NCI-H1417 treated with DMSO at 0.1 percent for 48 hours (cell line): ENCODE results near the gene IGF1R.

Source experiments
- DNase-seq: peaks from one replicate; lab custom pipeline; 2025; lab: John Stamatoyannopoulos, UW

IGF1R gene

GRCh38 chr15:98671060-98672008 lies 23.0 kb downstream of the IGF1R start:
- DNase-seq: no peak

DNA sequence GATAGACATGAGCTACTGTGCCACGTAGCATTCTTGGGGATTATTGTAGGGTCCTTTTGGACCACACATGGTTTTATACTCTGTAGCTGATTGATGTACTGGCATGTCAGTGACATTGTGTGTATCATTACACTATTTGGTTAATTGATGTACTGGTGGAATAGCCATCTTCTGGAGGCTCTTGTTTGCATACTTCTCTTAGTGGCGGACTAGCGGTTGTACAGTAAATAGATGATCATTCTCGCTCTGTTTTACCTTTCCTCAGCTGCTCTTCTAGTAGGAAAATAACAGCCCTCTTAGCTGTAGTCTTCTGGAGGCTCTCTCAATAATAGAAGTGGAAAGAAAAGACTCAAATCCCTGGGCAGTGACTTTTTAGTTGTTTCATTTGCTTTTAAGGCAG lies 24.8 kb downstream of the IGF1R start:
- DNase-seq: no peak

- no peak for DNase-seq
These were observed 26.0 kb downstream of the IGF1R start for GRCh38 chr15:98674336-98674735.

DNA sequence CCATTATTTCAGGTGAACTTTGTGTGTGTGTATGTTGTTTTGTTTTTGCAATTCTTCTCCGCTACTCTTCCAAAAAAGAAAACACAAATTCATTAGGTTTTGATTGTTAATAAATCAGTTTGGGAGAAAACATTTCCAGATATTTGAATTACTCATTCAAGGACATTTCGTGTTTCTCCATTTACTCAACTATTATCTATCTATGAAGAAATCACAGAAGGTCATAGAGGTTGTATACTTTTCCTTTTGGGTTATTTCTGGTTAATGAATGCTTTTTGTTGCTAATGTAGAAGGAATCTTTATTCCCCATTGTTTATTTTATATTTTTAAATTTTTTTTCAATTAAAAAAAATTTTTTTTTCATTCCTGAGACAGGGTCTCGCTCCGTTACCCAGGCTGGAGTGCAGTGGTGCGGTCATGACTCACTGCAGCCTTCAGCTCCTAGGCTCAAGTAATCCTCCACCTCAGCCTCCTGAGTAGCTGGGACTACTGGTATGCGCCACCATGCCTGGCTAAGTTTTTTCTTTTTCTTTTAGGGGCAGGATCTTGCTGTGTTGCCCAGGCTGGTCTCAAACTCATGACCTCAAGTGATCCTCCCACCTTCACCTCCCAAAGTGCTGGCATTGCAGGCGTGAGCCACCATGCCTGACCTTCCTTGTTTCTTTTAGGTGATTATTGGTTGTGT lies 28.4 kb downstream of the IGF1R start:
- DNase-seq: no peak

DNA sequence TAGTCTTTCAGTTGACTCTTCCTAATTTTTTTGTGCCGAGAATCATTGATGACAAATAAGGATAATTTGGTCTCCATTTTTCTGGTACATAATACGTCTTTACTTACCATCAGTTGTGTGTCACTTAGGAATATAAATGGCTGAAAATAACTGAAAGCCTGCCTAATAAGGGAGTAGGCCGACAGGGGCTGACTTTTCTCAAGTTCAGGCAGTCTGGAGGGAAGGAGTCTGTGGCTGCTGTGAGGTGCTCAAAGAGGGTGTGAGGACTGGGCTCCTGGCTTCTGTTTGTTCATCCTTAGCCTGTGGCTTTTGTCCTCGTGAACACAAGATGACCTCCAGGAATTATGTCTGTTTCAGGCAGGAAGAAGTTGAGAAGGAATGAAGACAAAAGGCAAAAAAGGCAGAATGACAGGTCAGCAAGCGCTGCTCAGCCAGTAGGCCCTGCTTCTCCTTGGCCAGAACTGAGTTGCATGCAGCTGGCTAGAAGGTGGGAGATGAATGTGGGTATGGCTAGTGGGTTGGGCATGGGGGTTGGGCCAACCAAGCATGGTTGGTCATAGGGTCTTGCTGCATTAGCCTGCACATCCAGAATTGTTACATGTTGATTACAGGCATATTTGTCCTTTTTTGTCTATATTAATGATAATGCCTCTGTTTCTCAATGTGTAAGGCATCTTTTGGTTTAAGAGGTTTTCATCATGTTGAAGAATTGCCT lies 29.2 kb downstream of the IGF1R start:
- DNase-seq: no peak

DNA sequence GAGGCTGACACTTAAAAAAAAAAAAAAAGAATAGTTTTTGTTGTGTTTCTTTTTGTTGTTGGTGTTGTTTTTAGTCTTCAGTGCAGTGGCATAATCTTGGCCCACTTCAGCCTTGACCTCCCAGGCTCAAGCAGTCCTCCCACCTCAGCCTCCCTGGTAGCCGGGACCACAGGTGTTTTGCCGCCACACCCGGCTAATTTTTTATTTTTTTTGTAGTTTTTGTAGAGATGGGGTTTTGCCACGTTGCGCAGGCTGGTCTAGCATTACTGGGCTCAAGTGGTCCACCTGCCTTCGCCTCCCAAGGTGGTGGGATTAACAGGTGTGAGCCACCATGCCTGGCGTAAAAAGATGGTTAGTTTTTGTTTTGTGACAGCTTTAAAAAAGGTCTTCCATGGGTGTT lies 30.1 kb downstream of the IGF1R start:
- no peak for DNase-seq

GRCh38 chr15:98681061-98681460 lies 32.7 kb downstream of the IGF1R start:
- no peak for DNase-seq

GRCh38 chr15:98682992-98683701 lies 34.8 kb downstream of the IGF1R start:
- DNase-seq: no peak

DNA sequence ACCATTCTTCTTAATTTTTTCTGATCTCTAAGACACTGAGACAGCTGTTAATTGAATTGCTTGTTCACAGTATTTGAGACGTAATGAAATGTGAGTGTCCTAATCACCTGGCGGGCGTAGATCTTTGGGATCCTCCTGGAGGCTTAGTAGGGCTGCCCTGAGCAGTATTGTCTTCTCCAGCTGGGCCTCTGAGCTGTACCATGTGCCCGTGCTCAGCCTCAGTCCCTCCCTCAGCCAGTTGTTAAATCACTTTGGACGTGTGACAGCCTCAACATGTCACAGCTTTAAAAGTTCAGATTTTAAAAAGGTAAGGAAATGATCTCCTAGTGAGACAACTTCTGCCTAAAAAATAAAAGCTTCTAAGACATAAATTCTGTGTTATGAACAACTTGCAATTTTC lies 35.5 kb downstream of the IGF1R start:
- no peak for DNase-seq

DNA sequence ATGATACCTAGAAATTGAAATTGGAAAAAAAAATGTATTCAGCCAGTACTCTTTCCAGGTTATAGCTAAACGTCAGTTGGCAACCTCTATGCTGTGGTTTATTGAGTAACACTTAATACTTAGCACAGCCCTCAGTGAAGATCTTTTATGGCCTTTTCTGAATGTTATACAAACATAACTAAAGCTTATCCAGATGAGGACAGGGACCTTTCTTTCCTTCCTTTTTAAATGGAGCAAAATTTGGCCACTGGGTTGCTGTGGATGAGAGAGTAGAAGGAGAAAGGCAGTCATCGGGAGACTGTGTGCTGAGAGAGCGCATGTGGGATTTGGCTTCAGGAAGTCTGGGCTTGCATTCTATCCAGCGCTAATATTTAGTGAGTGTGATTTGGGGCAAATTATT lies 36.1 kb downstream of the IGF1R start:
- DNase-seq: no peak

- DNase-seq: no peak
These were observed 36.7 kb downstream of the IGF1R start for GRCh38 chr15:98684995-98685525.

DNA sequence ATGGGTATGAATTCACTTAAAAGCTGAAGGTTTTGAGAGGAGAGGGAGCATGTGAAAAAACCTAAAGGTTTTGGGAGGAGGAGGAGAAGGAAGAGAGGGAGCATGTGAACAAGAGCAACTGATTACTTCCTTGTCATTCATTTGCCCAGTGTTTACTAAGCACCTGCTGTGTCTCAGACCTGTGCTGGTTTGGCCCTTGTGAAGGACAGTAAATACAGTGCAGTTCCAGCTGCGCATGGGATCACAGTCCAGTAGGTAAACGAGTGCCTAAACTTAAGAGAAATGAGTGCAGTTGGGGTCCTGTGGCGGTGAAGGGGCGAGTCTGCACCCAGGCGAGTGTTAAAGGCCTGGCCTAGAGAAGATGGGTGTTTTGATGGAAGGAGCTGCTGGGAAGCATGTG lies 38.6 kb downstream of the IGF1R start:
- no peak for DNase-seq

DNA sequence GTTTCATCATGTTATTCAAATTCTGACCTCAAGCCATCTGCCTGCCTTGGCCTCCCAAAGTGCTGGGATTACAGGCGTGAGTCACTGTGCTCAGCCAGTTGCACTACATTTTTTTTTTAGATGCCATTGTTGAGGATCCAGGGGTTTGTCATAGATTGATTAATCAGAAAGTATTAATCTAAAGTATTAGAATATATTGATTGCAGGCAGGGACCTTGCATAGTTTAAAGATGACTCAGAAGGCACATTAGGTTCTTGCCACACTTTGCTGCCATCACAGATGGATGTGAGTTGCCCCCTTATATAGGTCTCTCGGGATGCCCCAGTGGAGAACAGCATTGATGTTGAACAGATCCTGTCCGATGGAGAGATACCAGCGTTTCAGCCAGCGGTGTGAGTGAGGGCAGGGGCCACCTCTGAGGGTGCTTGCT lies 41.1 kb downstream of the IGF1R start:
- no peak for DNase-seq

GRCh38 chr15:98690272-98690950 lies 42.1 kb downstream of the IGF1R start:
- DNase-seq: no peak

GRCh38 chr15:98692213-98692612 lies 43.9 kb downstream of the IGF1R start:
- no peak for DNase-seq

DNA sequence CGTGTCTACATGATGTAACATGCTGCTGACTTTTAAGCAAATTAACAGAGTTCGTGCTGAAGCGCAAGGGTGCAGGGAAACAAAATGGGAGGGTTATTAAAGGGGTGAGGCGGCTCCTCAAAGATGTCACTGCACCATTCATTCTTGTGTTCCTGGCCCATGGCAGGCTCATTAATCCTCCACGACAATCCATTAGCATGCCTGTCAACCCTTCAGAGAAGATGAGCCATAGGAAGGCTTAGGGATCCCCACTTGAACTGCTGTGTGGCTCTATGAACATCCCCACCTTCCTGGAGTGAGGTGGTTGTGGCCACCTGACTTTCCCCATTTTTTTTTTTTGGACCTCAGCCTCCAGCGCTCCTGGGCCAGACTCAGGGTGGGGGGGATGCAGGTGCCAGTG lies 45.8 kb downstream of the IGF1R start:
- DNase-seq: no peak

- no peak for DNase-seq
These were observed 50.5 kb downstream of the IGF1R start for GRCh38 chr15:98698792-98699191.

- DNase-seq: no peak
These were observed 51.5 kb downstream of the IGF1R start for GRCh38 chr15:98699591-98700424.

GRCh38 chr15:98700519-98700918 lies 52.2 kb downstream of the IGF1R start:
- DNase-seq: no peak

GRCh38 chr15:98703126-98703685 lies 54.9 kb downstream of the IGF1R start:
- no peak for DNase-seq
